H9 (cell line): ENCODE results near the gene AADACL3. TPM values are rescaled to one million over a fixed set of nuclear protein-coding genes. Genes with fewer than 3 reads are reported as not detected.

Experiments
- DNase-seq: peaks from one replicate; pipeline ENCODE4 v3.0.0-alpha.2; 2017
- H2AFZ ChIP-seq: one replicate; pipeline ENCODE4 v1.6.1; 2013; ENCODE audit warnings: mild to moderate bottlenecking, low read length, control low read depth, moderate library complexity
- H2AK5ac ChIP-seq: 2 replicates; pipeline ENCODE4 v1.6.1; 2013; ENCODE audit warnings: low read length, control low read depth, mixed read lengths; ENCODE audit not compliant: insufficient read length
- H2BK120ac ChIP-seq: one replicate; pipeline ENCODE4 v1.6.1; 2013; ENCODE audit warnings: low read depth, mild to moderate bottlenecking, low read length, control low read depth, inconsistent platforms; ENCODE audit not compliant: poor library complexity, severe bottlenecking
- H2BK12ac ChIP-seq: 2 replicates; pipeline ENCODE4 v1.6.1; 2013; ENCODE audit warnings: low read length, control low read depth, mixed read lengths, low read depth; ENCODE audit not compliant: insufficient read length
- H2BK15ac ChIP-seq: 2 replicates; pipeline ENCODE4 v1.6.1; 2013; ENCODE audit warnings: low read depth, low read length, control low read depth
- H2BK20ac ChIP-seq: one replicate; pipeline ENCODE4 v1.6.1; 2013; ENCODE audit warnings: low read depth, mild to moderate bottlenecking, low read length, control low read depth, inconsistent platforms; ENCODE audit not compliant: poor library complexity, severe bottlenecking
- H2BK5ac ChIP-seq: 2 replicates; pipeline ENCODE4 v1.6.1; 2013; ENCODE audit warnings: low read length, control low read depth, mixed read lengths; ENCODE audit not compliant: insufficient read length
- H3K14ac ChIP-seq: 2 replicates; pipeline ENCODE4 v1.6.1; 2013; ENCODE audit warnings: low read length, control low read depth; ENCODE audit not compliant: insufficient read depth
- H3K18ac ChIP-seq: 2 replicates; pipeline ENCODE4 v1.6.1; 2013; ENCODE audit warnings: low read depth, mild to moderate bottlenecking, mixed read lengths, low read length, control low read depth; ENCODE audit not compliant: insufficient read length
- H3K23ac ChIP-seq: 2 replicates; pipeline ENCODE4 v1.6.1; 2013; ENCODE audit warnings: low read length, control low read depth, mixed read lengths, low read depth; ENCODE audit not compliant: insufficient read length
- H3K23me2 ChIP-seq: 2 replicates; pipeline ENCODE4 v1.6.1; 2013; ENCODE audit warnings: low read depth, mild to moderate bottlenecking, mixed read lengths, low read length, control low read depth; ENCODE audit not compliant: insufficient read length, poor library complexity, severe bottlenecking
- H3K27ac ChIP-seq: 2 replicates; pipeline ENCODE4 v1.5.1; 2013; ENCODE audit warnings: low read length, control low read depth, mixed read lengths, low read depth; ENCODE audit not compliant: insufficient read length
- H3K27me3 ChIP-seq: 2 replicates; pipeline ENCODE4 v1.6.1; 2013; ENCODE audit warnings: low read length, control low read depth, inconsistent platforms; ENCODE audit not compliant: insufficient read depth
- H3K4ac ChIP-seq: 2 replicates; pipeline ENCODE4 v1.6.1; 2013; ENCODE audit warnings: low read depth, mild to moderate bottlenecking, control low read depth, inconsistent platforms, low read length, moderate library complexity
- H3K4me1 ChIP-seq: 2 replicates; pipeline ENCODE4 v1.6.1; 2013; ENCODE audit warnings: low read length, control low read depth, inconsistent platforms; ENCODE audit not compliant: insufficient read depth
- H3K4me2 ChIP-seq: 2 replicates; pipeline ENCODE4 v1.6.1; 2013; ENCODE audit warnings: low read length, control low read depth, mixed read lengths; ENCODE audit not compliant: insufficient read length, insufficient read depth
- H3K56ac ChIP-seq: 2 replicates; pipeline ENCODE4 v1.6.1; 2013; ENCODE audit warnings: low read depth, mild to moderate bottlenecking, mixed read lengths, low read length, control low read depth; ENCODE audit not compliant: insufficient read length
- H3K79me1 ChIP-seq: 2 replicates; pipeline ENCODE4 v1.6.1; 2013; ENCODE audit warnings: low read depth, mild to moderate bottlenecking, moderate library complexity, low read length, control low read depth, inconsistent platforms; ENCODE audit not compliant: insufficient read depth, poor library complexity, severe bottlenecking
- H3K79me2 ChIP-seq: 2 replicates; pipeline ENCODE4 v1.6.1; 2013; ENCODE audit warnings: low read length, control low read depth, inconsistent platforms; ENCODE audit not compliant: insufficient read depth
- H3K9ac ChIP-seq: 2 replicates; pipeline ENCODE4 v1.6.1; 2013; ENCODE audit warnings: low read length, control low read depth, mixed read lengths; ENCODE audit not compliant: insufficient read length; ENCODE audit errors: extremely low read depth
- H3K9me3 ChIP-seq: one replicate; pipeline ENCODE4 v1.6.1; 2013; ENCODE audit warnings: low read depth, low read length, inconsistent platforms; ENCODE audit not compliant: control insufficient read depth
- H3T11ph ChIP-seq: one replicate; pipeline ENCODE4 v1.6.1; 2013; ENCODE audit warnings: mild to moderate bottlenecking, low read length, control low read depth, inconsistent platforms
- H4K20me1 ChIP-seq: one replicate; pipeline ENCODE4 v1.6.1; 2013; ENCODE audit not compliant: control insufficient read depth, insufficient read length, insufficient read depth
- H4K5ac ChIP-seq: 2 replicates; pipeline ENCODE4 v1.6.1; 2013; ENCODE audit warnings: low read depth, mild to moderate bottlenecking, mixed read lengths, low read length, control low read depth; ENCODE audit not compliant: insufficient read length
- H4K8ac ChIP-seq: replicated peaks from 2 replicates; pipeline ENCODE4 v1.6.1; 2013; ENCODE audit warnings: low read length, control low read depth, mixed read lengths, low read depth; ENCODE audit not compliant: insufficient read length
- H4K91ac ChIP-seq: 2 replicates; pipeline ENCODE4 v1.6.1; 2013; ENCODE audit warnings: low read depth, mild to moderate bottlenecking, moderate library complexity, mixed read lengths, low read length, control low read depth; ENCODE audit not compliant: insufficient read length
- H3K27ac Mint-ChIP-seq, 3 experiments: 2 replicates in 2 of 3; 3 replicates in 1 of 3; pipeline ENCODE4 v1.8.0; 2020 to 2021; ENCODE audit warnings: mixed read lengths in 3 of 3, mild to moderate bottlenecking in 1 of 3, moderate library complexity in 1 of 3
- H3K27me3 Mint-ChIP-seq: 2 replicates; pipeline ENCODE4 v1.8.0; 2021; ENCODE audit warnings: low read depth, mild to moderate bottlenecking, moderate library complexity, mixed read lengths
- H3K36me3 Mint-ChIP-seq, 3 experiments: 2 replicates in 2 of 3; 3 replicates in 1 of 3; pipeline ENCODE4 v1.8.0; 2020 to 2021; ENCODE audit warnings: low read depth in 3 of 3, mixed read lengths in 3 of 3; ENCODE audit not compliant: insufficient read depth in 1 of 3
- H3K4me1 Mint-ChIP-seq, 2 experiments: 2 replicates each; pipeline ENCODE4 v1.8.0; 2020; ENCODE audit warnings: mixed read lengths in 2 of 2
- H3K4me3 Mint-ChIP-seq, 2 experiments: 2 replicates in 1 of 2; 3 replicates in 1 of 2; pipeline ENCODE4 v1.8.0; 2020 to 2021; ENCODE audit warnings: mild to moderate bottlenecking in 2 of 2, mixed read lengths in 2 of 2, moderate library complexity in 1 of 2
- H3K9me3 Mint-ChIP-seq, 2 experiments: 2 replicates in 1 of 2; 3 replicates in 1 of 2; pipeline ENCODE4 v1.8.0; 2020; ENCODE audit warnings: mild to moderate bottlenecking in 2 of 2, mixed read lengths in 2 of 2, moderate library complexity in 1 of 2
- CTCF ChIP-seq: fragments of 200-600 bp; sonication (generic); conservative IDR thresholded peaks from 3 replicates; pipeline ENCODE4 v1.8.0; 2021; ENCODE audit warnings: antibody characterized with exemption, mild to moderate bottlenecking
- WGBS: extraction: QIAGEN DNeasy Blood & Tissue Kit; methylation state at CpG from one replicate; pipeline ENCODE4 v1.1.7; 2013; ENCODE audit warnings: missing lambda C conversion rate, low lambda C conversion rate, mixed read lengths; ENCODE audit not compliant: insufficient read length; ENCODE audit errors: extremely low coverage; 5-methylcytosine and 5-hydroxymethylcytosine counted together
- total RNA-seq: library from RNA; stranded (reverse); gene quantifications from 2 replicates; pipeline ENCODE4 v1.2.1, GENCODE V29; 2021

The AADACL3 gene
- total RNA-seq, 1 experiment from 2014 or later: 0.22 TPM

GRCh38 chr1:12756768-12757413, 41.0 kb downstream of the AADACL3 start:
- TF ChIP-seq CTCF: no peak
- Histone ChIP-seq H3K18ac (no peak overlapping the region), H2BK12ac (no peak overlapping the region), H3K56ac (no peak overlapping the region), H2BK20ac (no peak overlapping the region), H2BK120ac (no peak overlapping the region), H4K91ac (no peak overlapping the region), H3K4ac (no peak overlapping the region), H3K4me1 (no peaks in the 10 kb centered on the region), H3K79me1 (no peaks in the 10 kb centered on the region), H3K9me3 (no peaks in the 10 kb centered on the region), H3K27ac (no peak overlapping the region), H3K27me3 (no peaks in the 10 kb centered on the region), H4K20me1 (no peaks in the 10 kb centered on the region), H3K9ac (no peak overlapping the region), H3T11ph (no peak overlapping the region), H3K14ac (no peak overlapping the region), H2AK5ac (no peak overlapping the region), H2BK15ac (no peak overlapping the region), H3K79me2 (no peaks in the 10 kb centered on the region), H2AFZ (no peak overlapping the region), H4K8ac (no peak overlapping the region), H3K4me2 (no peak overlapping the region), H3K23me2 (no peaks in the 10 kb centered on the region), H3K23ac (no peak overlapping the region), H4K5ac (no peak overlapping the region), H2BK5ac (no peak overlapping the region)
- Mint-ChIP-seq H3K36me3 (no peaks in the 10 kb centered on the region), H3K4me1 (peaks cover 2 to 5% of the 10 kb centered on the region in 2 experiments; a peak in 2 of 4 replicates), H3K27me3 (peaks cover 14% of the 10 kb centered on the region), H3K27ac (peak overlapping the region in 1 of 3 experiments; percentile 78; a peak in 1 of 7 replicates), H3K4me3 (no peak overlapping the region), H3K9me3 (peaks cover 0 to 3% of the 10 kb centered on the region in 2 experiments; a peak in 1 of 5 replicates)
- no CpG with 5 or more reads among the region's 6 CpGs for WGBS
- no peak for DNase-seq
